ENCODE results near the gene LMBR1.

The LMBR1 gene

GRCh38 chr7:156795415-156795814, 97.6 kb downstream of the LMBR1 start:
- no peaks in the 10 kb centered on the region for H3K9me3 ChIP-seq

GRCh38 chr7:156793334-156793733, 99.6 kb downstream of the LMBR1 start:
- no peaks in the 10 kb centered on the region for H3K9me3 ChIP-seq
- no peaks in the 10 kb centered on the region for H3K27me3 ChIP-seq
- no peak for DNase-seq
- H3K36me3 ChIP-seq: no peaks in the 10 kb centered on the region; the same call in 1 of the 2 replicates
- TF ChIP-seq, protein P1, sequence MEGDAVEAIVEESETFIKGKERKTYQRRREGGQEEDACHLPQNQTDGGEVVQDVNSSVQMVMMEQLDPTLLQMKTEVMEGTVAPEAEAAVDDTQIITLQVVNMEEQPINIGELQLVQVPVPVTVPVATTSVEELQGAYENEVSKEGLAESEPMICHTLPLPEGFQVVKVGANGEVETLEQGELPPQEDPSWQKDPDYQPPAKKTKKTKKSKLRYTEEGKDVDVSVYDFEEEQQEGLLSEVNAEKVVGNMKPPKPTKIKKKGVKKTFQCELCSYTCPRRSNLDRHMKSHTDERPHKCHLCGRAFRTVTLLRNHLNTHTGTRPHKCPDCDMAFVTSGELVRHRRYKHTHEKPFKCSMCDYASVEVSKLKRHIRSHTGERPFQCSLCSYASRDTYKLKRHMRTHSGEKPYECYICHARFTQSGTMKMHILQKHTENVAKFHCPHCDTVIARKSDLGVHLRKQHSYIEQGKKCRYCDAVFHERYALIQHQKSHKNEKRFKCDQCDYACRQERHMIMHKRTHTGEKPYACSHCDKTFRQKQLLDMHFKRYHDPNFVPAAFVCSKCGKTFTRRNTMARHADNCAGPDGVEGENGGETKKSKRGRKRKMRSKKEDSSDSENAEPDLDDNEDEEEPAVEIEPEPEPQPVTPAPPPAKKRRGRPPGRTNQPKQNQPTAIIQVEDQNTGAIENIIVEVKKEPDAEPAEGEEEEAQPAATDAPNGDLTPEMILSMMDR (IDR thresholded peaks at IDR 0.05; ENCODE audit: low read depth, low read length): no peak
- no peak overlapping the region for H3K4me3 ChIP-seq (ENCODE audit: low read depth, low read length)
- H3K4me1 ChIP-seq: peaks cover 50% of the 10 kb centered on the region

More at GRCh38 chr7:156795415-156795814, 97.6 kb downstream of the LMBR1 start:
- Histone ChIP-seq H3K4me3 (ENCODE audit: low read depth, low read length) (no peak overlapping the region), H3K36me3 (no peaks in the 10 kb centered on the region; the same call in 1 of the 2 replicates), H3K27me3 (no peaks in the 10 kb centered on the region), H3K4me1 (peaks cover 41% of the 10 kb centered on the region)
- no peak for DNase-seq
- TF ChIP-seq, protein P1 (IDR thresholded peaks at IDR 0.05; ENCODE audit: low read depth, low read length): no peak

- TF ChIP-seq, protein P1 (IDR thresholded peaks at IDR 0.05; ENCODE audit: low read depth, low read length): no peak
- no peaks in the 10 kb centered on the region for H3K9me3 ChIP-seq
- H3K4me1 ChIP-seq: peaks cover 44% of the 10 kb centered on the region
- peak overlapping the region; percentile 41 for H3K4me3 ChIP-seq (ENCODE audit: low read depth, low read length)
- peak; percentile 92 for DNase-seq
- no peaks in the 10 kb centered on the region; the same call in 1 of the 2 replicates for H3K36me3 ChIP-seq
- H3K27me3 ChIP-seq: no peaks in the 10 kb centered on the region
These were observed 100.4 kb downstream of the LMBR1 start for GRCh38 chr7:156792611-156793010.

DNA sequence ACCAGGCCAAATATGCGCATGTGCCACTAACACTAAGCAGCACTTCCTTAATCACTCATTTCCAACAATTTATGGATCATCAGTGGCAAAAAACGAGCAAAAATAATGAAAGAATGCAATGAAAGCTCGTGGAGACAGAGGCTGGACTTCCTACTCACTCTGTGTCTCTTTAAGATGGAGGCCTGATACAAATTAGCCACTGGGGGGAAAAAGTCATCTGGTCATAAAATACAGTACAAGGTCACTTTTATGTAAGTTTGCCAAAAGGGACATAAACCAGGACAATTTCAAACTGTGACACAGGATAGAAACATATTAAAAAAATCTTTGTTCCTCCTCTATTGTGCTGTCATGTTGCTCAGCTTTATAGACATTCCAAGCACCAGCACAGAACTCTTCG, 101.7 kb downstream of the LMBR1 start:
- H3K27me3 ChIP-seq: no peaks in the 10 kb centered on the region
- no peaks in the 10 kb centered on the region for H3K9me3 ChIP-seq
- H3K36me3 ChIP-seq: no peaks in the 10 kb centered on the region; the same call in 1 of the 2 replicates
- peaks cover 34% of the 10 kb centered on the region for H3K4me1 ChIP-seq
- peak overlapping the region; percentile 11; the same call in 1 of the 2 replicates for H3K4me3 ChIP-seq (ENCODE audit: low read depth, low read length)
- no peak for DNase-seq
- TF ChIP-seq, protein P1 (IDR thresholded peaks at IDR 0.05; ENCODE audit: low read depth, low read length): peak; percentile 14; the same call in 1 of the 2 replicates

DNA sequence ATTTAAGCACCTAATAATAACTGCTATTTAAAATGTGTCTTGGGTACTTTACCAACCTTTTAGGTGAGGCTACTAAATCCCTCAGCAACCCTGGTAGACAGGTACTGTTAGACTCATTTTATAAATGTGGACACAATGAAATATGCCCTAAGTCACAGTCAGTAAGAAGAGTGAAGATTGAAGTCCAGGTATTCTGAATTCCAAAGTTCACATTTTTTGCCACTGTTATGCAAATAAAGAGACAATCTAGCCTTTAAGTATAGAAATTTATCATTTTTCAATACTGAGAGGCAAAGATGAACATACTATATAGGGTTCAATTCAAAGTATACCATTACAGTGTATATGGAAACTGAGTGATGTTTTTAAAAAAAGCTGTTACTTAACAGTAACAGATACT, 102.7 kb downstream of the LMBR1 start:
- TF ChIP-seq, protein P1 (IDR thresholded peaks at IDR 0.05; ENCODE audit: low read depth, low read length): no peak
- DNase-seq: no peak
- Histone ChIP-seq H3K27me3 (no peaks in the 10 kb centered on the region), H3K4me1 (peaks cover 34% of the 10 kb centered on the region), H3K4me3 (ENCODE audit: low read depth, low read length) (no peak overlapping the region), H3K36me3 (no peaks in the 10 kb centered on the region; the same call in 1 of the 2 replicates), H3K9me3 (no peaks in the 10 kb centered on the region)

- peaks cover 24% of the 10 kb centered on the region for H3K4me1 ChIP-seq
- no peak for DNase-seq
- TF ChIP-seq, protein P1 (IDR thresholded peaks at IDR 0.05; ENCODE audit: low read depth, low read length): no peak
- H3K27me3 ChIP-seq: no peaks in the 10 kb centered on the region
- H3K4me3 ChIP-seq (ENCODE audit: low read depth, low read length): no peak overlapping the region
- no peaks in the 10 kb centered on the region for H3K9me3 ChIP-seq
- no peaks in the 10 kb centered on the region; the same call in 1 of the 2 replicates for H3K36me3 ChIP-seq
These were observed 106.9 kb downstream of the LMBR1 start for GRCh38 chr7:156785998-156786543.

Data from BE2C (cell line).